HG03095 (cell line): ENCODE data around the gene GSC2.
A peak's percentile ranks its signal among the peaks of the same experiment; 100 is the strongest.

Experiments used
- ATAC-seq: cut with Tn5 transposase; IDR thresholded peaks from one replicate; pipeline ENCODE4 v1.9.1; 2021; ENCODE audit warnings: moderate library complexity; ENCODE audit not compliant: unreplicated experiment

The GSC2 gene

GRCh38 chr22:19149991-19150390, at the start of gene GSC2:
TSS of gene GSC2 (minus strand) at chr22:19150292. CDS start at chr22:19150283, 9 bp downstream.
- no peak for ATAC-seq

GRCh38 chr22:19199479-19199878, 49.4 kb upstream of the GSC2 start:
- no peak for ATAC-seq

GRCh38 chr22:19197997-19198865, 48.1 kb upstream of the GSC2 start:
- no peak for ATAC-seq

GRCh38 chr22:19196841-19197612, 46.9 kb upstream of the GSC2 start:
- no peak for ATAC-seq

GRCh38 chr22:19195796-19196731, 46.0 kb upstream of the GSC2 start:
- ATAC-seq: no peak

- no peak for ATAC-seq
These were observed 44.9 kb upstream of the GSC2 start for GRCh38 chr22:19194766-19195536.

GRCh38 chr22:19193879-19194278, 43.8 kb upstream of the GSC2 start:
- ATAC-seq: no peak

GRCh38 chr22:19187716-19188563, 37.8 kb upstream of the GSC2 start:
- no peak for ATAC-seq

GRCh38 chr22:19184276-19184997, 34.3 kb upstream of the GSC2 start:
- ATAC-seq: no peak

- no peak for ATAC-seq
These were observed 33.1 kb upstream of the GSC2 start for GRCh38 chr22:19183216-19183615.

GRCh38 chr22:19182472-19183157, 32.5 kb upstream of the GSC2 start:
- ATAC-seq: no peak

GRCh38 chr22:19181786-19182471, 31.8 kb upstream of the GSC2 start:
- ATAC-seq: no peak

- no peak for ATAC-seq
These were observed 30.8 kb upstream of the GSC2 start for GRCh38 chr22:19180740-19181410.

- no peak for ATAC-seq
These were observed 30.1 kb upstream of the GSC2 start for GRCh38 chr22:19180234-19180633.

- no peak for ATAC-seq
These were observed 29.5 kb upstream of the GSC2 start for GRCh38 chr22:19179497-19180048.

GRCh38 chr22:19178657-19179496, 28.8 kb upstream of the GSC2 start, which contains the start of gene SLC25A1:
TSS of gene SLC25A1 (minus strand) at chr22:19178736. CDS start at chr22:19178673, 63 bp downstream.
- peak; percentile 48 for ATAC-seq
